Measurements from ENCODE around the gene SYNPR.
A peak's percentile ranks its signal among the peaks of the same experiment; 100 is the strongest.

Gene SYNPR

GRCh38 chr3:63655519-63655918 is 377.4 kb downstream of the SYNPR start:
- peak; percentile 96 for DNase-seq (ENCODE audit: low read depth)
- TF ChIP-seq CTCF (conservative IDR thresholded peaks at IDR 0.05; ENCODE audit: low read length), result no peak
- H3K4me3 ChIP-seq (ENCODE audit: low read length), result no peak overlapping the region

GRCh38 chr3:63656786-63657185 is 378.7 kb downstream of the SYNPR start:
- no peak overlapping the region for H3K4me3 ChIP-seq (ENCODE audit: low read length)
- peak; percentile 76 for DNase-seq (ENCODE audit: low read depth)
- TF ChIP-seq CTCF (conservative IDR thresholded peaks at IDR 0.05; ENCODE audit: low read length), result no peak

GRCh38 chr3:63661242-63661641 is 383.1 kb downstream of the SYNPR start:
- no peak for DNase-seq (ENCODE audit: low read depth)
- TF ChIP-seq CTCF (conservative IDR thresholded peaks at IDR 0.05; ENCODE audit: low read length), result peak; percentile 38; the same call in 1 of the 2 replicates
- no peak overlapping the region for H3K4me3 ChIP-seq (ENCODE audit: low read length)

GRCh38 chr3:63662011-63662410 is 383.9 kb downstream of the SYNPR start:
- TF ChIP-seq CTCF (conservative IDR thresholded peaks at IDR 0.05; ENCODE audit: low read length), result no peak
- DNase-seq (ENCODE audit: low read depth), result no peak
- no peak overlapping the region for H3K4me3 ChIP-seq (ENCODE audit: low read length)

GRCh38 chr3:63662500-63662899 is 384.4 kb downstream of the SYNPR start:
- DNase-seq (ENCODE audit: low read depth), result peak; percentile 27
- peak; percentile 32 for TF ChIP-seq CTCF (conservative IDR thresholded peaks at IDR 0.05; ENCODE audit: low read length)

More at GRCh38 chr3:63662500-63662899, 384.4 kb downstream of the SYNPR start:
- no peak overlapping the region for H3K4me3 ChIP-seq (ENCODE audit: low read length)
